Vagina (tissue), 2 donors: Measurements from ENCODE around the gene PBX1. TPM values are rescaled to one million over a fixed set of nuclear protein-coding genes. Genes with fewer than 3 reads are reported as not detected.

Experiments
- DNase-seq, 2 donors: peaks; one replicate each; pipeline ENCODE4 v3.0.0-alpha.2; 2017; ENCODE audit errors: extremely low spot score in 2 of 2
- H3K27ac ChIP-seq: fragments of 200-600 bp; sonication (generic); one replicate; pipeline ENCODE4 v1.5.1; 2019
- H3K27me3 ChIP-seq: fragments of 200-600 bp; sonication (generic); one replicate; pipeline ENCODE4 v1.5.1; 2019
- H3K36me3 ChIP-seq, 2 donors: fragments of 200-600 bp; sonication (generic); one replicate each; pipeline ENCODE4 v1.5.1; 2017 to 2019
- H3K4me1 ChIP-seq: fragments of 200-600 bp; sonication (generic); one replicate; pipeline ENCODE4 v1.5.1; 2019
- H3K4me3 ChIP-seq, 2 donors: fragments of 200-600 bp; sonication (generic); 1 replicate in 1 of 2; 2 replicates in 1 of 2; pipeline ENCODE4 v1.5.1; 2016 to 2019
- H3K9me3 ChIP-seq: fragments of 200-600 bp; sonication (generic); one replicate; pipeline ENCODE4 v1.5.1; 2019
- POLR2A ChIP-seq, 2 donors: fragments of 450-650 bp; IDR thresholded peaks; one replicate each; pipeline ENCODE4 v1.6.1; 2017; ENCODE audit warnings: antibody characterized with exemption in 2 of 2, mild to moderate bottlenecking in 2 of 2, moderate library complexity in 2 of 2
- POLR2AphosphoS5 ChIP-seq, 2 donors: sonication (generic); formaldehyde crosslinking; IDR thresholded peaks; one replicate each; pipeline ENCODE4 v1.9.0; 2017; ENCODE audit warnings: antibody characterized with exemption in 2 of 2, mild to moderate bottlenecking in 2 of 2, low read depth in 1 of 2; ENCODE audit not compliant: insufficient read depth in 1 of 2
- intact Hi-C: fragments of 100-400 bp; cut with DNase I; formaldehyde crosslinking; loops from one replicate; pipeline ENCODE4 v1.15.1; 2023
- total RNA-seq: library from RNA; depleted of rRNA; stranded (reverse); fragments of >200 nt; gene quantifications from one replicate; pipeline ENCODE4 v1.2.3, GENCODE V29; 2016
- TF ChIP-seq, protein P1 (sequence below), 3 experiments: fragments of 450-650 bp in 2 of 3; fragments of 200-600 bp in 1 of 3; sonication (generic) in 1 of 3; IDR thresholded peaks; one replicate each; pipeline ENCODE4 v1.5.1; 2017 to 2019; ENCODE audit warnings: antibody characterized with exemption in 3 of 3, mild to moderate bottlenecking in 2 of 3, moderate library complexity in 2 of 3

Gene PBX1
- total RNA-seq, 1 donor from 2014 or later = 69.0 TPM

DNA sequence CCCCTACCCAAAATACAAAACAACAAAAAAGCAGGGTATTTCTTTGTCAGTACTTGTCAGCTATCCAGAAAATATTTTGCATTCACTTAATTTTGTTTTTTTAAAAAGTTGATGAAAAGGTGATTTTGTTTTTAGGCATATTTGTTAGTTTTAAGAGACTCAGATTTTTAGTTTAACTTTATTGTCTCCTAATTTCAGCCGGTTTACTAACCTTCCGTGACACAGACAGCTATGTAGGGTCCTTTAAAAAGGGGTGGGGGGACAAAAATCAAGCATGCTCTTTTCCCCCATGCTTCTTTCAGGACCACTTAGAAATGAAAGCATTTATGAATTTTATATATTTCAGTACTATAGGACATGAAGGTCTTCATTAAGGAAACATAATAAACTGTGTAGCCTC is 1.6 kb downstream of the PBX1 start:
- Histone ChIP-seq H3K27ac (peak overlapping the region; percentile 95), H3K4me1 (peaks cover 36% of the 10 kb centered on the region), H3K9me3 (no peaks in the 10 kb centered on the region), H3K36me3 (no peaks in the 10 kb centered on the region), H3K27me3 (no peaks in the 10 kb centered on the region), H3K4me3 (peak overlapping the region; percentile 82 to 91)
- DNase-seq = no peak
- TF ChIP-seq POLR2AphosphoS5 (IDR thresholded peaks at IDR 0.05; ENCODE audit: insufficient read depth in 1 of 2, low read depth in 1 of 2) (no peak), POLR2A (IDR thresholded peaks at IDR 0.05) (no peak)
- TF ChIP-seq, protein P1, sequence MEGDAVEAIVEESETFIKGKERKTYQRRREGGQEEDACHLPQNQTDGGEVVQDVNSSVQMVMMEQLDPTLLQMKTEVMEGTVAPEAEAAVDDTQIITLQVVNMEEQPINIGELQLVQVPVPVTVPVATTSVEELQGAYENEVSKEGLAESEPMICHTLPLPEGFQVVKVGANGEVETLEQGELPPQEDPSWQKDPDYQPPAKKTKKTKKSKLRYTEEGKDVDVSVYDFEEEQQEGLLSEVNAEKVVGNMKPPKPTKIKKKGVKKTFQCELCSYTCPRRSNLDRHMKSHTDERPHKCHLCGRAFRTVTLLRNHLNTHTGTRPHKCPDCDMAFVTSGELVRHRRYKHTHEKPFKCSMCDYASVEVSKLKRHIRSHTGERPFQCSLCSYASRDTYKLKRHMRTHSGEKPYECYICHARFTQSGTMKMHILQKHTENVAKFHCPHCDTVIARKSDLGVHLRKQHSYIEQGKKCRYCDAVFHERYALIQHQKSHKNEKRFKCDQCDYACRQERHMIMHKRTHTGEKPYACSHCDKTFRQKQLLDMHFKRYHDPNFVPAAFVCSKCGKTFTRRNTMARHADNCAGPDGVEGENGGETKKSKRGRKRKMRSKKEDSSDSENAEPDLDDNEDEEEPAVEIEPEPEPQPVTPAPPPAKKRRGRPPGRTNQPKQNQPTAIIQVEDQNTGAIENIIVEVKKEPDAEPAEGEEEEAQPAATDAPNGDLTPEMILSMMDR (IDR thresholded peaks at IDR 0.05) = no peak
- intact Hi-C loops = loop anchor here (5.0 to 10.0 kb wide), 2 partner anchors 54 to 227 kb away; no protein-coding TSS in a partner anchor

DNA sequence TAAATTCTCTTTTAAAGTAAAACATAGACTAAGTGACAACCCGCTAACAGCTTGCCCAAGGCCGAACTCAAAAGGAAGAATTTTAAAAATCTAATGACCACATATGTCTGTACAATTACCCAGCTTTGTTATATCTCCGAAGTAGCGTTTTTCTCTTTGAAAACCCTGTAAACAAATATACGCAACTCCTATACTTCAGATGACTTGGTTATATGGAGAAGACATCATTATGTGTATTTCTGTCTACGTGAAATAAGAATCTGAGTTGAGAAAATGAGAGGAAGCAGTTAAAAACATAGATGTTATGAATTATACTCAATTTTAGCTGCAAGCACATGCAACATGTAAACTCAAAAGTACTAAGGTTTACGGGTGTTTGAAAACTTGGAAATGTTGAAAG is 2.0 kb downstream of the PBX1 start:
- Histone ChIP-seq H3K9me3 (no peaks in the 10 kb centered on the region), H3K27me3 (no peaks in the 10 kb centered on the region), H3K36me3 (no peaks in the 10 kb centered on the region), H3K27ac (peak overlapping the region; percentile 95), H3K4me1 (peaks cover 40% of the 10 kb centered on the region), H3K4me3 (peak overlapping the region; percentile 82 to 91)
- no peak for DNase-seq
- intact Hi-C loops = loop anchor here (5.0 to 10.0 kb wide), 2 partner anchors 54 to 226 kb away; no protein-coding TSS in a partner anchor
- TF ChIP-seq POLR2A (IDR thresholded peaks at IDR 0.05) (no peak), POLR2AphosphoS5 (IDR thresholded peaks at IDR 0.05; ENCODE audit: insufficient read depth in 1 of 2, low read depth in 1 of 2) (no peak)
- TF ChIP-seq, protein P1 (IDR thresholded peaks at IDR 0.05) = no peak

DNA sequence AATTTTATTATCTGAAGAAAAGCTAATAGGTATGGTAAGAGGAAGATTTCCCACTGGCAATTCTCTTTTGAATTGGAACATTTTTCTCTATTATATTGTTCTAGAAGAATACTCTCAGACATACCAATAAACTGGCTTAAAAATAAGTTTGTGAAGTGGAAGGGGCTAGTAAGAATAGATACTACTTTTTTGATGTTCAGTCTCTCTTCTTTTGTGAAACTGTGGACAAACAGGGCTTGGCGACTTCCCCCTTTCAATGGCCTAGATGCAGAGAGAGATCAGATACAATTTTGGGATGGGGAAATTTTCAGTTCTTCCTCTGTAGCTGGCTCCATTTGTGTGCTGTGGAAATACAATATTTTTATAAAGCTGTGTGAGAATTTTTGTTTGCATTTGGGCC is 2.5 kb downstream of the PBX1 start:
- Histone ChIP-seq H3K4me3 (peak overlapping the region; percentile 82 to 91), H3K36me3 (no peaks in the 10 kb centered on the region), H3K4me1 (peaks cover 45% of the 10 kb centered on the region), H3K27ac (peak overlapping the region; percentile 95), H3K9me3 (no peaks in the 10 kb centered on the region), H3K27me3 (no peaks in the 10 kb centered on the region)
- TF ChIP-seq POLR2A (IDR thresholded peaks at IDR 0.05) (no peak), POLR2AphosphoS5 (IDR thresholded peaks at IDR 0.05; ENCODE audit: insufficient read depth in 1 of 2, low read depth in 1 of 2) (peak in 1 of 2 donors; percentile 6)
- TF ChIP-seq, protein P1 (IDR thresholded peaks at IDR 0.05) = no peak
- intact Hi-C loops = loop anchor here (5.0 to 10.0 kb wide), 2 partner anchors 53 to 226 kb away; no protein-coding TSS in a partner anchor
- DNase-seq = no peak

DNA sequence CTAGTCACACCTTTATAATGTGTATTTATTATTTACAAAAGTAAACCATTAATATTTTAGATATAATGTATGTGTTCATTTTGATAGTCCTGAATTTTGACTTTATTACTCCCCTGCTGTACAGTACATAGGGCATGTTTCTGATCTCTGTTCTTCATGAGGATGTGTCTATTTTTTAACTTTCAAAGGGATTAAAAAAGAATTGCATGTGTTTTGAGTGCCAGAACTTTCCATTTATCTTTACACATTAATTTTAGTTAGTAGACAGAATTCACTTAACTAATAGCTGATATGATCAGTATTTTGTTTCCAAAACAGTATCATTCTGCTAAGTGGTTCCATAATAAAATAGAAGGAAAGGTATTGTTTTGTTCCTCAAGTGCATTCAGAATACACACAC is 3.1 kb downstream of the PBX1 start:
- Histone ChIP-seq H3K36me3 (no peaks in the 10 kb centered on the region), H3K27ac (peak overlapping the region; percentile 95), H3K4me1 (peaks cover 51% of the 10 kb centered on the region), H3K9me3 (no peaks in the 10 kb centered on the region), H3K27me3 (no peaks in the 10 kb centered on the region), H3K4me3 (peak overlapping the region; percentile 82 to 91)
- TF ChIP-seq, protein P1 (IDR thresholded peaks at IDR 0.05) = no peak
- no peak for TF ChIP-seq POLR2A (IDR thresholded peaks at IDR 0.05)
- TF ChIP-seq POLR2AphosphoS5 (IDR thresholded peaks at IDR 0.05; ENCODE audit: insufficient read depth in 1 of 2, low read depth in 1 of 2) = no peak
- DNase-seq = no peak
- intact Hi-C loops = loop anchor here (2.0 to 10.0 kb wide), 3 partner anchors 15 to 225 kb away; no protein-coding TSS in a partner anchor

DNA sequence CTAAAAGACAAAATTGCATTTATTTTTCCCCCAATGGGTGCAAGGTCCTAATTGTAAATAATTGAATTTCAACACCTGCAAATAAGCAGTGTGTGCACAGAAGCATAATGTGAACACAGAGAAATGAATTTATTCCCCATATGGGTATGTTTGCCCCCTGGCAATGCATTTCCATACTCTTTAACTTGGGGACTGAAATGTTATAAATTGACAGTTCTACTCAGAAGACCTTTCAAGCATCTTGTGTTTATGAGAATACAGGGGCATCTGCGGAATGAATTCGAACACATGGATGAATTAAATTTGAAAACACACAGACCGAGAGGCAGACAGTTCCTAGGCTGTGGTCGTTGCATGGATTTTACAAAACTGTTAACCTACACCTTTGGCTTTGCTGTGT is 3.5 kb downstream of the PBX1 start:
- intact Hi-C loops = loop anchor here (2.0 to 10.0 kb wide), 3 partner anchors 14 to 225 kb away; no protein-coding TSS in a partner anchor

More for the DNA sequence above, 3.5 kb downstream of the PBX1 start:
- H3K27ac ChIP-seq = peak overlapping the region; percentile 95
- H3K36me3 ChIP-seq = no peaks in the 10 kb centered on the region
- DNase-seq = no peak
- peaks cover 51% of the 10 kb centered on the region for H3K4me1 ChIP-seq
- no peaks in the 10 kb centered on the region for H3K9me3 ChIP-seq
- TF ChIP-seq, protein P1 (IDR thresholded peaks at IDR 0.05) = no peak
- TF ChIP-seq POLR2A (IDR thresholded peaks at IDR 0.05) = no peak
- TF ChIP-seq POLR2AphosphoS5 (IDR thresholded peaks at IDR 0.05; ENCODE audit: insufficient read depth in 1 of 2, low read depth in 1 of 2) = no peak
- H3K27me3 ChIP-seq = no peaks in the 10 kb centered on the region
- H3K4me3 ChIP-seq = peak overlapping the region; percentile 82 to 91
